ENCODE measurements around the gene PTPRD.

- TF ChIP-seq, protein P1, sequence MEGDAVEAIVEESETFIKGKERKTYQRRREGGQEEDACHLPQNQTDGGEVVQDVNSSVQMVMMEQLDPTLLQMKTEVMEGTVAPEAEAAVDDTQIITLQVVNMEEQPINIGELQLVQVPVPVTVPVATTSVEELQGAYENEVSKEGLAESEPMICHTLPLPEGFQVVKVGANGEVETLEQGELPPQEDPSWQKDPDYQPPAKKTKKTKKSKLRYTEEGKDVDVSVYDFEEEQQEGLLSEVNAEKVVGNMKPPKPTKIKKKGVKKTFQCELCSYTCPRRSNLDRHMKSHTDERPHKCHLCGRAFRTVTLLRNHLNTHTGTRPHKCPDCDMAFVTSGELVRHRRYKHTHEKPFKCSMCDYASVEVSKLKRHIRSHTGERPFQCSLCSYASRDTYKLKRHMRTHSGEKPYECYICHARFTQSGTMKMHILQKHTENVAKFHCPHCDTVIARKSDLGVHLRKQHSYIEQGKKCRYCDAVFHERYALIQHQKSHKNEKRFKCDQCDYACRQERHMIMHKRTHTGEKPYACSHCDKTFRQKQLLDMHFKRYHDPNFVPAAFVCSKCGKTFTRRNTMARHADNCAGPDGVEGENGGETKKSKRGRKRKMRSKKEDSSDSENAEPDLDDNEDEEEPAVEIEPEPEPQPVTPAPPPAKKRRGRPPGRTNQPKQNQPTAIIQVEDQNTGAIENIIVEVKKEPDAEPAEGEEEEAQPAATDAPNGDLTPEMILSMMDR (IDR thresholded peaks at IDR 0.05) = no peak
- no peak for TF ChIP-seq POLR2A (IDR thresholded peaks at IDR 0.05)
Observed at GRCh38 chr9:8780386-8780785, 1832.4 kb downstream of the PTPRD start.

Data from Peyer's patch (tissue), 4 donors.